ENCODE data around the gene PAK6.
A peak's percentile ranks its signal among the peaks of the same experiment; 100 is the strongest.

PAK6 gene

GRCh38 chr15:40238532-40239403, at the start of gene PAK6:
Gene PAK6, plus strand, starts transcription at chr15:40239063. Its CDS starts 25,723 bp downstream, at chr15:40264786.
- H3K27me3 Mint-ChIP-seq = peaks cover 56% of the 10 kb centered on the region
- peaks cover 14% of the 10 kb centered on the region for H3K4me1 Mint-ChIP-seq
- H3K27ac Mint-ChIP-seq = no peak within 1 kb of the TSS
- peak within 1 kb of the TSS in 1 of 2 donors; percentile 45 for H3K4me3 Mint-ChIP-seq
- peak; percentile 58 for ATAC-seq
- DNase-seq = no peak
- H3K9me3 Mint-ChIP-seq = no peaks in the 10 kb centered on the region

- Mint-ChIP-seq H3K27me3 (no peaks in the 10 kb centered on the region), H3K4me3 (no peak overlapping the region), H3K9me3 (no peaks in the 10 kb centered on the region), H3K27ac (no peak overlapping the region), H3K4me1 (peaks cover 3% of the 10 kb centered on the region)
- DNase-seq (no peak), ATAC-seq (no peak)
These were observed 48.3 kb upstream of the PAK6 start for GRCh38 chr15:40190591-40190990.

- peaks cover 25% of the 10 kb centered on the region for H3K4me1 Mint-ChIP-seq
- H3K27ac Mint-ChIP-seq = no peak overlapping the region
- ATAC-seq (no peak), DNase-seq (no peak)
- H3K9me3 Mint-ChIP-seq = no peaks in the 10 kb centered on the region
- no peaks in the 10 kb centered on the region for H3K27me3 Mint-ChIP-seq
- no peak overlapping the region for H3K4me3 Mint-ChIP-seq
These were observed 45.9 kb upstream of the PAK6 start for GRCh38 chr15:40192942-40193341.

DNA sequence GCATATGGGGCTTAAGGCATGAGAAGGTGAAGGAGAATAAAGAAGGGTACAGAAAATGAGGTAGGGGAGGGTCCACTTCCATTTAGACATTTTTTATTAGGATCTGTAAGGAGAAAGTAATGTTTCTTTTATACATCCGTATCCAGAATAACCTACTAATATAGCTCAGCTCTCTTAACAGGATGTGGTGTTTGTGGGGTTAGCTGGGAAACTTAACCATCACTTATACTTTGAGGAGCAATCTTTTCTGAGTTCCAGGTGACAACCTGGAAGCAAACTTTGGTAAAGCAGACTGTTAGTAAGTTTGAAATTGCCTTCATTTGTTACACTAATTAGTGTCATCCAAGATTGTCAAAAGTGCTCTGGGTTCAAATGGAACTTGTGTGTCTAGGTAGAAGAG, 41.4 kb upstream of the PAK6 start:
- Mint-ChIP-seq H3K27ac (no peak overlapping the region), H3K4me1 (peaks cover 25% of the 10 kb centered on the region), H3K9me3 (no peaks in the 10 kb centered on the region), H3K27me3 (no peaks in the 10 kb centered on the region), H3K4me3 (no peak overlapping the region)
- DNase-seq (no peak), ATAC-seq (peak; percentile 65)

- no peak overlapping the region for H3K4me3 Mint-ChIP-seq
- peaks cover 25% of the 10 kb centered on the region for H3K4me1 Mint-ChIP-seq
- no peaks in the 10 kb centered on the region for H3K9me3 Mint-ChIP-seq
- no peak for DNase-seq
- H3K27me3 Mint-ChIP-seq = no peaks in the 10 kb centered on the region
- no peak for ATAC-seq
- peak overlapping the region; percentile 41 to 45 for H3K27ac Mint-ChIP-seq
These were observed 40.3 kb upstream of the PAK6 start for GRCh38 chr15:40198355-40199085.

DNA sequence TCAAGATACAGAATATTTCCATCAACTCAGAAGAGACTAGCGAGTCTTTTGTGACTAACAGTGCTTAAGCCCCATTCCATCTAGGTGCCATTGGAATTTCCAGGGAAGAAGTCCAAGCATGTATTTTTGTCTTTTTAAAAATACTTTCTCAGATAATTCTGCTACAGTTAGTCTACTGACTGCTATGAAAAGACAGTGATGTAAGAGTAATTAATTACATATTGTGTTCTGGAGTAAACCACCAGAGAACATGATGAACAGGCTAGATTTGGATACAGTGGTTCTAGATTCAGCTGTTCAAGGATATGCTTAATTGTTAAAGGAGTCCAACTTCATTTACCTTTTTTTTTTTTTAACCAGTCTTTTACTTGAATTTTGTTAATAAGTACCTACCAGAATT, 34.8 kb upstream of the PAK6 start:
- ATAC-seq (no peak), DNase-seq (no peak)
- no peaks in the 10 kb centered on the region for H3K4me1 Mint-ChIP-seq
- no peak overlapping the region for H3K27ac Mint-ChIP-seq
- H3K4me3 Mint-ChIP-seq = no peak overlapping the region
- H3K9me3 Mint-ChIP-seq = no peaks in the 10 kb centered on the region
- no peaks in the 10 kb centered on the region for H3K27me3 Mint-ChIP-seq

- Mint-ChIP-seq H3K27me3 (no peaks in the 10 kb centered on the region), H3K4me1 (no peaks in the 10 kb centered on the region), H3K9me3 (no peaks in the 10 kb centered on the region), H3K4me3 (no peak overlapping the region), H3K27ac (no peak overlapping the region)
- ATAC-seq (peak; percentile 85), DNase-seq (peak; percentile 46 to 48)
These were observed 21.6 kb upstream of the PAK6 start for GRCh38 chr15:40217166-40217824.

GRCh38 chr15:40219801-40220200, 19.1 kb upstream of the PAK6 start:
- Mint-ChIP-seq H3K27ac (no peak overlapping the region), H3K4me1 (no peaks in the 10 kb centered on the region), H3K4me3 (no peak overlapping the region), H3K9me3 (no peaks in the 10 kb centered on the region), H3K27me3 (no peaks in the 10 kb centered on the region)
- no peak for DNase-seq
- no peak for ATAC-seq

GRCh38 chr15:40222131-40222530, 16.7 kb upstream of the PAK6 start:
- no peak overlapping the region for H3K27ac Mint-ChIP-seq
- DNase-seq = no peak

DNA sequence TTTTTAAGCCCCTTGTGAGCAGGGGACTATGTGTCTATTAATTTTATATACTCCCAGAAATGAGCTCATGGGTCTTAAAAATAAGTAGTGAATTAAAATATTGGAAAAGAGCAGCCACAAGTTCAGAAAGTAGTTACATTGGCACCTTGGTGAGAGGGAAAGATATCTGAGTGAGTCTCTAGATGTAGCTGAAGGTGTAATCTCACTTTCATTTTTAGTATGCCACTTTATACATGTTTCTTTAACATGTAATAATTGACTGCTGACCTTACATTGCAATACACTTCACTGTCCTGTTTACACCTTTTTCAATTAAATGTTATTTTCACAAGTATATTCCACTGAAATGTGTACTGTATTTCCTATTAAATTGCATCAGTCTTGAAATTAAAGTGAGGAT, 12.1 kb upstream of the PAK6 start:
- peak; percentile 78 for ATAC-seq
- Mint-ChIP-seq H3K27ac (no peak overlapping the region), H3K9me3 (no peaks in the 10 kb centered on the region), H3K27me3 (no peaks in the 10 kb centered on the region), H3K4me1 (peaks cover 14% of the 10 kb centered on the region), H3K4me3 (no peak overlapping the region)
- no peak for DNase-seq

More at GRCh38 chr15:40222131-40222530, 16.7 kb upstream of the PAK6 start:
- no peak overlapping the region for H3K4me3 Mint-ChIP-seq
- no peaks in the 10 kb centered on the region for H3K27me3 Mint-ChIP-seq
- ATAC-seq = no peak
- H3K9me3 Mint-ChIP-seq = no peaks in the 10 kb centered on the region
- H3K4me1 Mint-ChIP-seq = peaks cover 14% of the 10 kb centered on the region

GRCh38 chr15:40229316-40229715, 9.5 kb upstream of the PAK6 start:
- H3K4me3 Mint-ChIP-seq = no peak overlapping the region
- no peak for ATAC-seq
- DNase-seq = no peak
- H3K9me3 Mint-ChIP-seq = no peaks in the 10 kb centered on the region
- H3K4me1 Mint-ChIP-seq = peaks cover 14% of the 10 kb centered on the region
- no peaks in the 10 kb centered on the region for H3K27me3 Mint-ChIP-seq
- H3K27ac Mint-ChIP-seq = no peak overlapping the region

- ATAC-seq (no peak), DNase-seq (no peak)
- H3K9me3 Mint-ChIP-seq = no peaks in the 10 kb centered on the region
- no peak overlapping the region for H3K27ac Mint-ChIP-seq
- H3K4me1 Mint-ChIP-seq = peaks cover 14% of the 10 kb centered on the region
- H3K4me3 Mint-ChIP-seq = no peak overlapping the region
- H3K27me3 Mint-ChIP-seq = no peaks in the 10 kb centered on the region
These were observed 8.9 kb upstream of the PAK6 start for GRCh38 chr15:40229956-40230355.

DNA sequence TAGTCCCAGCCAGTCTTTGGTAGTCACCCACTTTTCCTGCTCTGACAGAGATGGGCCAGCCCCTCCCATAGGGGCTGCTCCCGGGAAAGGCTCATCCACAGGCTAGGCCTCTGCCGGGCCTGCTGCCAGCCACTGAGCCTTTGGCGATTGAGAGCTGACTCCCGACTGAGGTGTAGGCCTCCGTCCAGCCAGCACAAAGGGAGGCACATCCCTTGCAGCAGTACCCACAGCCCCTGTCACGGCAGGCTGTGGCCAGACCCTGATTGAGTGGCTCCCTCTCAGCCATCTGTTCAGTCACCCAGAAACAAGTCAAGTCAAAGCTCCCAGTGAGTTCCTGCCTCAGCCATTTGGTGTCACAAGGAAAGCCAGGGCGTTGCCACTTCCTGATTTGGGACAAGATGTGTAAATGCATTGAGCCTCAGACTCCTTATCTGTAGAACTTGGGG, 6.2 kb upstream of the PAK6 start:
- no peak overlapping the region for H3K4me3 Mint-ChIP-seq
- H3K27ac Mint-ChIP-seq = no peak overlapping the region
- H3K27me3 Mint-ChIP-seq = peaks cover 7% of the 10 kb centered on the region
- H3K9me3 Mint-ChIP-seq = no peaks in the 10 kb centered on the region
- DNase-seq (no peak), ATAC-seq (no peak)
- H3K4me1 Mint-ChIP-seq = no peaks in the 10 kb centered on the region

DNA sequence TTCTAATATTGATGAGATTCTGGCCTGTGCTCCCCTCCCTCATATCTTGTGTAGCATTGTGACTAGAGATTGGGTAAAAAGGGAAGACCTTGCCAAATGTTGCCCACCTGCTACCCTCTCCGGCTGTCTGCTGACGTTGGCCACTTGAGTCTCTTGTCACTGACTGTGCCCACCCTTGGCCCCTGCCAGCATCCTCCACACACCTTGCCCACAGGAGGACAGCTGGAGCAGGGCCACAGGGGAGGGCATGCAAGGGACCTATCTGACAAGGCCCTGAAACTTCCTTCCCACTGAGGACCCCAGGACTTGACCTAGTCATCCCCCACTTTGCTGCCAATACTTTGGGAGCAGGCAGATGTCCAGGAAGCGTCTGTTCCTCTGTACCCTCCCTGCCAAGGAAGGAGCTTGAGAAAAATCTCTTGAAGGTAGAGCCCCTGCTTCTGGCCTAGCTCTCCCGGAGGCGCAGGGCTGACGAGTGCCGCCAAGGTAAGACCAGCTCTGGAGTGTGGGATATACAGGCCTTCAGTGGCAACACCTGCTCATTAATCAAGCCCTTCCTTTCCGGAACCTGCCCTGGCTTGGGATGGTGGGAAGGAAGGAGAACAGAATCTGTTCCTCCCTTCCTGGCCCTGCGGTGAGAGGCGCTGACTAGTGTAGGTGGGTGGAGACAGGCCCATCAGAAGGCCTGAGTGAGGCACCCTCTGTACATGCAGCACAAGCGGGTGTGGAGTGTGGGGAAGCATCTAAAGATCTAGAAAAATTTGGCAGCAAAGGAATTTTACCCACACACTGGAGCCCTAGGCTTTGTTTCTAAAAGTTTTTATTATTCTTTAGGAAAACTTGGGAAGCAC, 4.9 kb upstream of the PAK6 start:
- no peak for DNase-seq
- no peaks in the 10 kb centered on the region for H3K9me3 Mint-ChIP-seq
- peaks cover 20% of the 10 kb centered on the region for H3K27me3 Mint-ChIP-seq
- H3K27ac Mint-ChIP-seq = no peak overlapping the region
- H3K4me1 Mint-ChIP-seq = peaks cover 6% of the 10 kb centered on the region
- no peak for ATAC-seq
- no peak overlapping the region for H3K4me3 Mint-ChIP-seq

- peaks cover 14% of the 10 kb centered on the region for H3K4me1 Mint-ChIP-seq
- no peaks in the 10 kb centered on the region for H3K9me3 Mint-ChIP-seq
- peak overlapping the region in 1 of 2 donors; percentile 59 for H3K27ac Mint-ChIP-seq
- peaks cover 28% of the 10 kb centered on the region for H3K27me3 Mint-ChIP-seq
- DNase-seq (no peak), ATAC-seq (no peak)
- H3K4me3 Mint-ChIP-seq = no peak overlapping the region
These were observed 4.1 kb upstream of the PAK6 start for GRCh38 chr15:40234783-40235182.
